Thoracic aorta (tissue), 2 donors: ENCODE results near the gene USH2A. TPM values are rescaled to one million over a fixed set of nuclear protein-coding genes. Genes with fewer than 3 reads are reported as not detected.

ENCODE experiments used
- ATAC-seq: fragments of 150-250 bp; one replicate; pipeline ENCODE4 v1.8.0; 2017; ENCODE audit warnings: low read depth; ENCODE audit not compliant: insufficient number of reproducible peaks, low FRiP score
- DNase-seq: peaks from one replicate; pipeline ENCODE4 v3.0.0-alpha.2; 2020; ENCODE audit warnings: low spot score
- H3K27ac ChIP-seq, 2 donors: fragments of 200-600 bp; sonication (generic); 1 replicate in 1 of 2; 2 replicates in 1 of 2; pipeline ENCODE4 v1.5.1; 2016; ENCODE audit warnings: mild to moderate bottlenecking in 2 of 2, moderate library complexity in 2 of 2
- H3K27me3 ChIP-seq: fragments of 200-600 bp; sonication (generic); replicated peaks from 2 replicates; pipeline ENCODE4 v1.6.0; 2016; ENCODE audit warnings: mild to moderate bottlenecking; ENCODE audit not compliant: insufficient read depth
- H3K36me3 ChIP-seq: fragments of 200-600 bp; sonication (generic); one replicate; pipeline ENCODE4 v1.5.1; 2016
- H3K4me1 ChIP-seq, 2 donors: fragments of 200-600 bp; sonication (generic); 1 replicate in 1 of 2; 2 replicates in 1 of 2; pipeline versions ENCODE4 v1.5.1 to v1.6.0; 2016; ENCODE audit warnings: low read depth in 2 of 2, mild to moderate bottlenecking in 1 of 2; ENCODE audit not compliant: control insufficient read depth in 1 of 2
- H3K4me3 ChIP-seq: fragments of 200-600 bp; sonication (generic); 2 replicates; pipeline ENCODE4 v1.5.1; 2016; ENCODE audit warnings: mild to moderate bottlenecking
- H3K9me3 ChIP-seq: fragments of 200-600 bp; sonication (generic); 2 replicates; pipeline ENCODE4 v1.5.1; 2016
- CTCF ChIP-seq: fragments of 200-600 bp; sonication (generic); IDR thresholded peaks from one replicate; pipeline ENCODE4 v1.5.1; 2019; ENCODE audit warnings: antibody characterized with exemption
- total RNA-seq, 2 donors: library from RNA; depleted of rRNA; stranded (reverse); fragments of >200 nt; gene quantifications; one replicate each; pipeline versions ENCODE4 v1.1.0 to v1.2.3, GENCODE V29; 2016

USH2A gene
- total RNA-seq, 2 donors from 2014 or later, result not detected

DNA sequence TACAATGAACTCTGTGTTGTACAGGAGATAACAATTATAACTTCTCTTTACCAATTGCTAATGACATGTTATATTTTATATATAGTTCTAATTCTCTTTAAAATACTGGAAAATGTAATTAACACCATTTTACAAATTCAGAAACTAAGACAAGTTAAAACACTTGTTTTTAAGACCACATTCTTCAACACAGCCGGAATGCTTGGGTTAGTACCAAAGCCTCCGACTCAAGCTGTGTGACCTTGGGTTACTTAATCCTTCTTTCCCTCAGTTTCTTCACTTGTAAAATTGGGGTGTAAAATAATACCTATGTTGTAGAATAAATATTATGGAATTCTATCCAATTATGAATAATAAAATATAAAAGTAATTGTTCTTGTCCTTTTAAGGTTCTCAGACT is 378.7 kb downstream of the USH2A start:
- Histone ChIP-seq H3K4me1 (no peaks in the 10 kb centered on the region), H3K36me3 (no peaks in the 10 kb centered on the region), H3K9me3 (no peaks in the 10 kb centered on the region), H3K4me3 (no peak overlapping the region), H3K27ac (no peak overlapping the region), H3K27me3 (no peaks in the 10 kb centered on the region)
- no peak for DNase-seq
- no peak for ATAC-seq
- no peak for TF ChIP-seq CTCF

GRCh38 chr1:216034506-216034905 is 388.7 kb downstream of the USH2A start:
- TF ChIP-seq CTCF, result no peak
- DNase-seq (no peak), ATAC-seq (no peak)
- no peak overlapping the region for H3K27ac ChIP-seq
- no peaks in the 10 kb centered on the region for H3K4me1 ChIP-seq
- no peaks in the 10 kb centered on the region for H3K9me3 ChIP-seq
- H3K4me3 ChIP-seq, result no peak overlapping the region
- H3K27me3 ChIP-seq, result no peaks in the 10 kb centered on the region
- H3K36me3 ChIP-seq, result no peaks in the 10 kb centered on the region

DNA sequence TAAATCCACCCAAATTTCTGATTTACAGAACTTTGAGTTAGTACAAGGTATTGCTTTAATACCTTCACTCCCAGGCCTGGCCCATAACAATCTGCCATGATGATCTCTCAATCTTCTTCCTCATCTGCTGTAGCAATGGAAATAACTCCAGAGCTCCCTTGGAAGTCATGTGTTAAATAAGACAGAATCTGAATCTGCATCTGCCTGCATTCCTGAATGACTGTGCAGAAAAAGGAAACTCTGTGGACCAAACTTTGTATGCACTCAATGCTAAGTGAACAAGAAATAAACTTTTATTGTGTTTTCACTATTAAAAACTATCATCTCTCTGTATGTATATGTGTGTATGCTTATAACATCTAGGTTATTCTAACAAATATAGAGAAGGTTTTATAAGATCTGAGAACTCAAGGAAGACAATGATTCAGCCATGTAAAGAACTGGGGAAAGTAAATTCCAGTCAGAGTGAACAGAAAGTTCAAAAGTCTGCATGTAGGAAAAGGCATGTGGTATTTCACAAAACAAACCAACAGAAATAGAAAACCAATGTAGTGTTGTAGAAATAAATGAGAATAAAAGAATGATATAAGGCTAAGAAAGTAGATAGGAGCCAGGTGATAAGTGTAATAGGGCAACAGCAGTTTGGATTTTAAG is 390.2 kb downstream of the USH2A start:
- H3K36me3 ChIP-seq, result no peaks in the 10 kb centered on the region
- TF ChIP-seq CTCF, result no peak
- ATAC-seq (no peak), DNase-seq (no peak)
- H3K4me3 ChIP-seq, result no peak overlapping the region
- H3K4me1 ChIP-seq, result no peaks in the 10 kb centered on the region
- H3K9me3 ChIP-seq, result no peaks in the 10 kb centered on the region
- no peaks in the 10 kb centered on the region for H3K27me3 ChIP-seq
- H3K27ac ChIP-seq, result no peak overlapping the region

GRCh38 chr1:216032284-216032683 is 391.0 kb downstream of the USH2A start:
- ATAC-seq (no peak), DNase-seq (no peak)
- H3K4me3 ChIP-seq, result no peak overlapping the region
- H3K4me1 ChIP-seq, result no peaks in the 10 kb centered on the region
- TF ChIP-seq CTCF, result no peak
- H3K27ac ChIP-seq, result no peak overlapping the region
- no peaks in the 10 kb centered on the region for H3K9me3 ChIP-seq
- no peaks in the 10 kb centered on the region for H3K36me3 ChIP-seq
- H3K27me3 ChIP-seq, result no peaks in the 10 kb centered on the region

DNA sequence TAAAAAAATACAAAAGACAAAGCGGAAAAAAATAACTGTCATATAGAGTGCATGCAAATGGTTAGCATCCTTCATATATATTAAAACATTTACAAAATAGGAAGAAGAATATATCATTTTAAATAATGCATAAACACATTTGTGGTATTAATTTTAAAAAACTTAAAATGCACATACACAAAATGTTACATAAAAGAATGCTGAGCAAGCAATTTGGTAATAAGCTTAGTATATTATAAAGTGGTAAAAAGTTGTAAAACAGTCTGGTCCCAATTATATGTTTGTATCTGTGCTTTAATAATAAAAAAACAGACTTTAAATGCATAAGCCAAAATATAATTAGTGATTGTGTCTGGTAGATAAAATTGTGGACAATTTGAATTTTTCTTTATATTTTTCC is 394.6 kb downstream of the USH2A start:
- H3K9me3 ChIP-seq, result no peaks in the 10 kb centered on the region
- H3K27ac ChIP-seq, result no peak overlapping the region
- DNase-seq, result no peak
- TF ChIP-seq CTCF, result no peak
- no peaks in the 10 kb centered on the region for H3K27me3 ChIP-seq
- no peak for ATAC-seq
- H3K36me3 ChIP-seq, result no peaks in the 10 kb centered on the region
- H3K4me3 ChIP-seq, result no peak overlapping the region
- H3K4me1 ChIP-seq, result no peaks in the 10 kb centered on the region
